Vagina (tissue), 2 donors: Measurements from ENCODE around the gene PLCL1. TPM values are rescaled to one million over a fixed set of nuclear protein-coding genes. Genes with fewer than 3 reads are reported as not detected.
A peak's percentile ranks its signal among the peaks of the same experiment; 100 is the strongest.

Source experiments
- DNase-seq, 2 donors: peaks; one replicate each; pipeline ENCODE4 v3.0.0-alpha.2; 2017; ENCODE audit errors: extremely low spot score in 2 of 2
- H3K27ac ChIP-seq: fragments of 200-600 bp; sonication (generic); one replicate; pipeline ENCODE4 v1.5.1; 2019
- H3K27me3 ChIP-seq: fragments of 200-600 bp; sonication (generic); one replicate; pipeline ENCODE4 v1.5.1; 2019
- H3K36me3 ChIP-seq, 2 donors: fragments of 200-600 bp; sonication (generic); one replicate each; pipeline ENCODE4 v1.5.1; 2017 to 2019
- H3K4me1 ChIP-seq: fragments of 200-600 bp; sonication (generic); one replicate; pipeline ENCODE4 v1.5.1; 2019
- H3K4me3 ChIP-seq, 2 donors: fragments of 200-600 bp; sonication (generic); 1 replicate in 1 of 2; 2 replicates in 1 of 2; pipeline ENCODE4 v1.5.1; 2016 to 2019
- H3K9me3 ChIP-seq: fragments of 200-600 bp; sonication (generic); one replicate; pipeline ENCODE4 v1.5.1; 2019
- POLR2A ChIP-seq, 2 donors: fragments of 450-650 bp; IDR thresholded peaks; one replicate each; pipeline ENCODE4 v1.6.1; 2017; ENCODE audit warnings: antibody characterized with exemption in 2 of 2, mild to moderate bottlenecking in 2 of 2, moderate library complexity in 2 of 2
- POLR2AphosphoS5 ChIP-seq, 2 donors: sonication (generic); formaldehyde crosslinking; IDR thresholded peaks; one replicate each; pipeline ENCODE4 v1.9.0; 2017; ENCODE audit warnings: antibody characterized with exemption in 2 of 2, mild to moderate bottlenecking in 2 of 2, low read depth in 1 of 2; ENCODE audit not compliant: insufficient read depth in 1 of 2
- intact Hi-C: fragments of 100-400 bp; cut with DNase I; formaldehyde crosslinking; loops from one replicate; pipeline ENCODE4 v1.15.1; 2023
- total RNA-seq: library from RNA; depleted of rRNA; stranded (reverse); fragments of >200 nt; gene quantifications from one replicate; pipeline ENCODE4 v1.2.3, GENCODE V29; 2016
- TF ChIP-seq, protein P1 (sequence below), 3 experiments: fragments of 450-650 bp in 2 of 3; fragments of 200-600 bp in 1 of 3; sonication (generic) in 1 of 3; IDR thresholded peaks; one replicate each; pipeline ENCODE4 v1.5.1; 2017 to 2019; ENCODE audit warnings: antibody characterized with exemption in 3 of 3, mild to moderate bottlenecking in 2 of 3, moderate library complexity in 2 of 3

PLCL1 gene
- total RNA-seq, 1 donor from 2014 or later, result 6.6 TPM

DNA sequence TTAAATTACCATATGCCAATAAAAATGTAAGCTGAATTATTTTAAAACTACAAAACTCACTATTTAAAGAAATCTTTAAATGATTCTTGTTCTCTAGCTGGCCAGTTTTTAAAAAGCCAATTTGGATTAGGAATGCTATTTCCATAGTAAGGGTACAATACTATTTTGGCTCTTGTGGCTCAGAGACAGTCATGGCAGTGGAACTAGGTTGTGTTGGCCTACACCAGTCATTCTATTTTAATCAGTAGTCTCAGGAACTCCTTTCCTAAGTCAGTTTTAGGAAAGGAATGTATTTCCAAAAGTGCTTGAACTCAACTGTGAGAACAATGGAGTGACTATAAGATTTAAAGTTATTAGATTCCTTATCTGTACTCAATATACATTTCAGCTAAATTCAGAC, 25.1 kb upstream of the PLCL1 start:
- DNase-seq, result no peak
- no peak for TF ChIP-seq POLR2A (IDR thresholded peaks at IDR 0.05)
- no peak for TF ChIP-seq POLR2AphosphoS5 (IDR thresholded peaks at IDR 0.05; ENCODE audit: insufficient read depth in 1 of 2, low read depth in 1 of 2)
- TF ChIP-seq, protein P1, sequence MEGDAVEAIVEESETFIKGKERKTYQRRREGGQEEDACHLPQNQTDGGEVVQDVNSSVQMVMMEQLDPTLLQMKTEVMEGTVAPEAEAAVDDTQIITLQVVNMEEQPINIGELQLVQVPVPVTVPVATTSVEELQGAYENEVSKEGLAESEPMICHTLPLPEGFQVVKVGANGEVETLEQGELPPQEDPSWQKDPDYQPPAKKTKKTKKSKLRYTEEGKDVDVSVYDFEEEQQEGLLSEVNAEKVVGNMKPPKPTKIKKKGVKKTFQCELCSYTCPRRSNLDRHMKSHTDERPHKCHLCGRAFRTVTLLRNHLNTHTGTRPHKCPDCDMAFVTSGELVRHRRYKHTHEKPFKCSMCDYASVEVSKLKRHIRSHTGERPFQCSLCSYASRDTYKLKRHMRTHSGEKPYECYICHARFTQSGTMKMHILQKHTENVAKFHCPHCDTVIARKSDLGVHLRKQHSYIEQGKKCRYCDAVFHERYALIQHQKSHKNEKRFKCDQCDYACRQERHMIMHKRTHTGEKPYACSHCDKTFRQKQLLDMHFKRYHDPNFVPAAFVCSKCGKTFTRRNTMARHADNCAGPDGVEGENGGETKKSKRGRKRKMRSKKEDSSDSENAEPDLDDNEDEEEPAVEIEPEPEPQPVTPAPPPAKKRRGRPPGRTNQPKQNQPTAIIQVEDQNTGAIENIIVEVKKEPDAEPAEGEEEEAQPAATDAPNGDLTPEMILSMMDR (IDR thresholded peaks at IDR 0.05), result no peak
- intact Hi-C loops, result loop anchor here (10.0 kb wide), 1 partner anchor 984 kb away; the partner anchor contains the start of gene GTF3C3

GRCh38 chr2:197782126-197782525, 22.3 kb upstream of the PLCL1 start:
- intact Hi-C loops, result no loop called here
- Histone ChIP-seq H3K4me3 (no peak overlapping the region), H3K9me3 (no peaks in the 10 kb centered on the region), H3K27ac (no peak overlapping the region), H3K36me3 (no peaks in the 10 kb centered on the region), H3K27me3 (no peaks in the 10 kb centered on the region), H3K4me1 (peaks cover 10% of the 10 kb centered on the region)
- TF ChIP-seq POLR2AphosphoS5 (IDR thresholded peaks at IDR 0.05; ENCODE audit: insufficient read depth in 1 of 2, low read depth in 1 of 2) (no peak), POLR2A (IDR thresholded peaks at IDR 0.05) (no peak)
- TF ChIP-seq, protein P1 (IDR thresholded peaks at IDR 0.05), result no peak
- DNase-seq, result no peak

More for the DNA sequence above, 25.1 kb upstream of the PLCL1 start:
- H3K36me3 ChIP-seq, result no peaks in the 10 kb centered on the region
- no peaks in the 10 kb centered on the region for H3K4me1 ChIP-seq
- no peaks in the 10 kb centered on the region for H3K9me3 ChIP-seq
- no peak overlapping the region for H3K27ac ChIP-seq
- H3K27me3 ChIP-seq, result no peaks in the 10 kb centered on the region
- no peak overlapping the region for H3K4me3 ChIP-seq

DNA sequence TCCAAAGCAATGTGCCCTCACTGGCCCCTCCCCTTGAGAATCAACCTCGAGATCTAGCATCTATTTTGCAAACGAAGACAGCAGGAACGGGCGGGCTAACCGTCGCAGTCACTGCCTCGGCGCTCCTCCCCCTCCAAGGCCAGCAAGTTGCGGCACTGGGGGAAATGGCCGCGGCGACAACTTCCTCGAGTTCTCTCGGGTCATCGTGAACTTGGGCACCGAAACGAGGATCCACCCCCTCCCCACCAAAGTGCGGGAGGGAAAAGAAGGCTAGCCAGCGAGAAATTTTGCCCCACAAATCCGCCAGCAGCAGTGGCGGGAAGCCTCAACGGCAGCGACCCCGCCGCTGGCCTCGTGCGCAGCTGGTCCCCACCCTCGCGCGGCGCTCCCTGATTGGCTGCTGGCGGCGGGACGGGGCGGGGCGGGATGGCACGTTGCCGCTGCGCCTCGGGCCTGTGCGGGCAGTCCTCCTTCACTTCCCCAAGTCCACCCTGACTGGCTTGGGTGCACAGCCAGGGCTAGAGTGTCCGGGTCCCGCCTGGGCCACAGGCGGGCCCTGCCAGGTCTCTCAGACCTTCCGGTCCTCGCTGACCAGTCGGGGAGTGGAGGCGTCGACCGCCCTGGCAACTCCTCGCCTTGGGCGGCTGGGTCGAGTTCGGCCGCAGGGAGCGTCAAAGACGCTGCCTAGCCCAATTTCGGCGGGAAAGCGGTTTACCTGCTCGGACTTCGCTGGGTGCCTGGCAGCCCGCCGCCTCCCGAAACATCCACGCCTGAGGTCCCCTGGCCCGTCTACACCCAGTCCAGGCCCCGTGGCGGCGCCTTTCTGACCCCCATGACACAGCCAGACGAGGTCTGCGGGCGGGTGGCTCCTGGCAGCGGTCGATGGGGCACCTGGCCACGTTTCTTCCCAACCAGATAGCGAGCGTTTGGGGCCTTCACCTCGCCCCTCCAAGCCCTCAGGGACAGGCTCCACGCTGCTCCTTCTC, 19.1 kb upstream of the PLCL1 start, which contains the start of gene BOLL:
TSS of gene BOLL (minus strand) at position 364 of the 986 bp plus-strand sequence. CDS start 3,469 bp downstream, outside the sequence.
- no peak for DNase-seq
- intact Hi-C loops, result no loop called here
- peak within 1 kb of the TSS; percentile 23 to 27 for H3K4me3 ChIP-seq

DNA sequence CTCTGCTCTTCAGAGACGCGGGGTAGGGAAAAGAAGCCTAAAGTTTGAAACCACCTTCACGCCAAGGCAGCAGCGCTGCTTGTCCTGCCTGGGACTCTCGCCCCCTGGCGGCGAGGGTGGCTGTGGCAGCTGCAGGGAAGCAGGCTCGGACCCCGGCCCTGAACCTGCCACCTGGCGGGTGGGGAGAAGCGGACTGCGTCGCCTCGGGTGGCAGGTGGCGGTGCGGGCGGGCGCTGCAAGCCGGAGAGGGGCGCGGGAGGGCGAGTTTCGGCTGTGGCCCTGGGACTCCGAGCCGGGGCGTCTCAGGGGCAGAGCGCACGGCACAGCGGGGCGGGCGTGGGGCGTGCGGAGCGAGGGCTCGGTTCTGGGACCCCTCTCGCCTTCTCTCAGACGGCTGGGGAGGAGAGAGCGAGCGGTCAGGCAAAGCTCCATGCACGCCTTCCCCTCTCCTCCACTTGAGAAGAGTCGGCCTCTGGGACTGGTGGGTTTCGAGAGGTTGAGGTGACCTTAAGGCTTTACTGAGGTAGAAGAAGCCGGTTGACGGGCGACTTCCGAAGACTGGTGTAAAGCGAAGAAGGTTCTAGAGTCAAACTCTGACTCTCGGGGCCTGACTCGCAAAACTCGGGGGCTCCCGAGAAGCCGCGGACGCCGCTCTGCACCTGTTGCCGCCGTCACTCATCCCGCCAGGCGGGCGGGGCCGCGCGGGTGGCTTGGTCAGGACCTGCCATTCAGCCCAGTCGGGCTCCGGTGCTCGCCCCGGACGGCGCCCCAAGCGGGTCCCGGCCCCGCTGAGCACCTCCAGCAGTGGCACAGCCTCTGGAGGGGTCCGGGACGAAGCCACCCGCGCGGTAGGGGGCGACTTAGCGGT, 18.1 kb upstream of the PLCL1 start:
- no peak overlapping the region for H3K27ac ChIP-seq
- H3K4me3 ChIP-seq, result peak overlapping the region; percentile 23 to 27
- no peaks in the 10 kb centered on the region for H3K36me3 ChIP-seq
- intact Hi-C loops, result no loop called here
- no peaks in the 10 kb centered on the region for H3K9me3 ChIP-seq
- TF ChIP-seq POLR2A (IDR thresholded peaks at IDR 0.05) (no peak), POLR2AphosphoS5 (IDR thresholded peaks at IDR 0.05; ENCODE audit: insufficient read depth in 1 of 2, low read depth in 1 of 2) (no peak)
- TF ChIP-seq, protein P1 (IDR thresholded peaks at IDR 0.05), result no peak
- H3K27me3 ChIP-seq, result no peaks in the 10 kb centered on the region
- no peak for DNase-seq
- peaks cover 10% of the 10 kb centered on the region for H3K4me1 ChIP-seq

More for the DNA sequence above, 19.1 kb upstream of the PLCL1 start, which contains the start of gene BOLL:
- peaks cover 10% of the 10 kb centered on the region for H3K4me1 ChIP-seq
- H3K27me3 ChIP-seq, result no peaks in the 10 kb centered on the region
- TF ChIP-seq, protein P1 (IDR thresholded peaks at IDR 0.05), result no peak
- TF ChIP-seq POLR2A (IDR thresholded peaks at IDR 0.05) (no peak), POLR2AphosphoS5 (IDR thresholded peaks at IDR 0.05; ENCODE audit: insufficient read depth in 1 of 2, low read depth in 1 of 2) (no peak)
- no peak within 1 kb of the TSS for H3K27ac ChIP-seq
- no peaks in the 10 kb centered on the region for H3K36me3 ChIP-seq
- H3K9me3 ChIP-seq, result no peaks in the 10 kb centered on the region
